GM13977 (cell line): ENCODE results near the gene ASB16.

Experiments
- DNase-seq: peaks from one replicate; pipeline ENCODE4 v3.0.0; 2012; ENCODE audit warnings: low spot score
- CTCF ChIP-seq: IDR thresholded peaks from 2 replicates; pipeline ENCODE4 v1.5.1; 2012; ENCODE audit warnings: mild to moderate bottlenecking, control low read depth; ENCODE audit not compliant: insufficient read depth; ENCODE audit errors: extremely low read depth, missing control alignments
- in situ Hi-C: fragments of 300-500 bp; cut with MboI; formaldehyde crosslinking; loops from one replicate; pipeline ENCODE4 v1.12.0; 2022; ENCODE audit warnings: low sequenced_read_pairs, low pct_unique_long_range_greater_than_20kb, mixed read lengths, inconsistent platforms; ENCODE audit not compliant: unreplicated experiment

Gene ASB16

GRCh38 chr17:44205962-44206824 is 35.7 kb downstream of the ASB16 start:
- TF ChIP-seq CTCF: peak; percentile 7
- no peak for DNase-seq
- in situ Hi-C loops: loop anchor here (25.0 kb wide), 1 partner anchor 306 kb away; the partner anchor contains the start of gene GPATCH8

- in situ Hi-C loops: loop anchor here (25.0 kb wide), 1 partner anchor 306 kb away; the partner anchor contains the start of gene GPATCH8
- no peak for TF ChIP-seq CTCF
- no peak for DNase-seq
Measured at GRCh38 chr17:44206825-44207155, 36.3 kb downstream of the ASB16 start.

- DNase-seq: no peak
- no peak for TF ChIP-seq CTCF
- in situ Hi-C loops: loop anchor here (25.0 kb wide), 1 partner anchor 305 kb away; the partner anchor contains the start of gene GPATCH8
Measured at GRCh38 chr17:44207319-44207718, 36.8 kb downstream of the ASB16 start.

- no peak for TF ChIP-seq CTCF
- DNase-seq: no peak
- in situ Hi-C loops: loop anchor here (25.0 kb wide), 1 partner anchor 305 kb away; the partner anchor contains the start of gene GPATCH8
Measured at GRCh38 chr17:44207743-44208142, 37.2 kb downstream of the ASB16 start.

GRCh38 chr17:44209786-44210341 is 39.4 kb downstream of the ASB16 start:
- in situ Hi-C loops: loop anchor here (25.0 kb wide), 1 partner anchor 302 kb away; the partner anchor contains the start of gene GPATCH8
- TF ChIP-seq CTCF: no peak
- peak; percentile 79 for DNase-seq

GRCh38 chr17:44210342-44211192 is 40.1 kb downstream of the ASB16 start:
- peak; percentile 100 for TF ChIP-seq CTCF
- in situ Hi-C loops: loop anchor here (25.0 kb wide), 1 partner anchor 302 kb away; the partner anchor contains the start of gene GPATCH8
- DNase-seq: peak; percentile 96
